Measurements from ENCODE around the gene TSHR. TPM values are rescaled to one million over a fixed set of nuclear protein-coding genes. Genes with fewer than 3 reads are reported as not detected.

The TSHR gene
- total RNA-seq, 4 donors from 2014 or later = 0.99 to 1.8 (median 1.1) TPM; not detected in 1

GRCh38 chr14:81095539-81095938 lies 140.1 kb downstream of the TSHR start:
- TF ChIP-seq, protein P1, sequence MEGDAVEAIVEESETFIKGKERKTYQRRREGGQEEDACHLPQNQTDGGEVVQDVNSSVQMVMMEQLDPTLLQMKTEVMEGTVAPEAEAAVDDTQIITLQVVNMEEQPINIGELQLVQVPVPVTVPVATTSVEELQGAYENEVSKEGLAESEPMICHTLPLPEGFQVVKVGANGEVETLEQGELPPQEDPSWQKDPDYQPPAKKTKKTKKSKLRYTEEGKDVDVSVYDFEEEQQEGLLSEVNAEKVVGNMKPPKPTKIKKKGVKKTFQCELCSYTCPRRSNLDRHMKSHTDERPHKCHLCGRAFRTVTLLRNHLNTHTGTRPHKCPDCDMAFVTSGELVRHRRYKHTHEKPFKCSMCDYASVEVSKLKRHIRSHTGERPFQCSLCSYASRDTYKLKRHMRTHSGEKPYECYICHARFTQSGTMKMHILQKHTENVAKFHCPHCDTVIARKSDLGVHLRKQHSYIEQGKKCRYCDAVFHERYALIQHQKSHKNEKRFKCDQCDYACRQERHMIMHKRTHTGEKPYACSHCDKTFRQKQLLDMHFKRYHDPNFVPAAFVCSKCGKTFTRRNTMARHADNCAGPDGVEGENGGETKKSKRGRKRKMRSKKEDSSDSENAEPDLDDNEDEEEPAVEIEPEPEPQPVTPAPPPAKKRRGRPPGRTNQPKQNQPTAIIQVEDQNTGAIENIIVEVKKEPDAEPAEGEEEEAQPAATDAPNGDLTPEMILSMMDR (IDR thresholded peaks at IDR 0.05) = no peak
- no peak for TF ChIP-seq POLR2A (IDR thresholded peaks at IDR 0.05)
- intact Hi-C loops (cut with DNase I; ENCODE audit: low total_unique reads) = no loop called here
- no peak for DNase-seq (ENCODE audit: low spot score in 2 of 2)
- H3K4me3 ChIP-seq (ENCODE audit: low read depth, poor library complexity, severe bottlenecking) = no peak overlapping the region
- 58 to 75% methylated on average over 2 of the region's 2 CpGs for WGBS, 2 donors

GRCh38 chr14:81096656-81097055 lies 141.2 kb downstream of the TSHR start:
- no peak overlapping the region for H3K4me3 ChIP-seq (ENCODE audit: low read depth, poor library complexity, severe bottlenecking)
- no peak for TF ChIP-seq POLR2A (IDR thresholded peaks at IDR 0.05)
- TF ChIP-seq, protein P1 (IDR thresholded peaks at IDR 0.05) = no peak
- WGBS, 2 donors = 88 to 90% methylated on average over 3 of the region's 3 CpGs
- intact Hi-C loops (cut with DNase I; ENCODE audit: low total_unique reads) = no loop called here
- no peak for DNase-seq (ENCODE audit: low spot score in 2 of 2)

DNA sequence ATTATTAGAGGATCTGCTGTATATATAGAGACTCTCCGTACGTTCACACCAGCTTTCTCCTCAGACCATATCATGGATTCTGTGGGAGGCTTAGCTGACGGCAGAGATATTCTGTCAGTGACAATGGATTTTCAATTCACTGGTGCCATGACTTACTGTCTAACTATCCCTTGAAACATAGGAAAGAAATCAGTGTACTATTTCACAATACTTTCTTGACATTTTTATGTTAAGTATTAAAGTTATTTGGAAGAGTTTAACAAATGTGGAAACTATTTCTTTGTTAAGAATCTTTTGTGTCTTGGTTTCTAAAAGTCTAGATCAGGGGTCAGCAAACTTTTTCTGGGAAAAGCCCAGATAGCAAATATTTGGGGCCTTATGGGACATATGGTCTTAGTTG lies 146.8 kb downstream of the TSHR start:
- no peak for DNase-seq (ENCODE audit: low spot score in 2 of 2)
- 81 to 93% methylated on average over 3 of the region's 3 CpGs for WGBS, 2 donors
- intact Hi-C loops (cut with DNase I; ENCODE audit: low total_unique reads) = no loop called here

DNA sequence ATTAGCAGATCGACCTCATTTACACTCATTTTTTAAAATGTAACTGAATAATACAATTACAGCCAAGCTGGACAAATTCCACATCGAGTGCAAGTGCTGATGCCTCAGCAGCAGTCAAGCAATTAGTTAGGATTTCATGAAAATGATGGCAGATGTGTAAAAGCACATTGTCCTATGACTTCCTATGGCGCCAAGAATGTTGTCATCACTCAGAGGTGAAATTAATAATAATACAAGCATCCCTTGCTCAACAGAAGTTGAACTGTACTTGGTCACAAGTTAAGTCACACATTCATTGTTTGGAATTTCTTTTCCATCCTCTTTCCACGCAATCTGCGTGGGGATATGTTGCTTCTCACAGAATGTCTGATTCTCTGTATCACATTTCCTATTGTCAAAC lies 148.0 kb downstream of the TSHR start:
- H3K4me3 ChIP-seq (ENCODE audit: low read depth, poor library complexity, severe bottlenecking) = no peak overlapping the region
- intact Hi-C loops (cut with DNase I; ENCODE audit: low total_unique reads) = no loop called here
- TF ChIP-seq POLR2A (IDR thresholded peaks at IDR 0.05) = no peak
- TF ChIP-seq, protein P1 (IDR thresholded peaks at IDR 0.05) = no peak
- 79 to 86% methylated on average over 5 of the region's 5 CpGs for WGBS, 2 donors
- DNase-seq (ENCODE audit: low spot score in 2 of 2) = no peak

More for the DNA sequence above, 146.8 kb downstream of the TSHR start:
- H3K4me3 ChIP-seq (ENCODE audit: low read depth, poor library complexity, severe bottlenecking) = no peak overlapping the region
- no peak for TF ChIP-seq POLR2A (IDR thresholded peaks at IDR 0.05)
- TF ChIP-seq, protein P1 (IDR thresholded peaks at IDR 0.05) = no peak

DNA sequence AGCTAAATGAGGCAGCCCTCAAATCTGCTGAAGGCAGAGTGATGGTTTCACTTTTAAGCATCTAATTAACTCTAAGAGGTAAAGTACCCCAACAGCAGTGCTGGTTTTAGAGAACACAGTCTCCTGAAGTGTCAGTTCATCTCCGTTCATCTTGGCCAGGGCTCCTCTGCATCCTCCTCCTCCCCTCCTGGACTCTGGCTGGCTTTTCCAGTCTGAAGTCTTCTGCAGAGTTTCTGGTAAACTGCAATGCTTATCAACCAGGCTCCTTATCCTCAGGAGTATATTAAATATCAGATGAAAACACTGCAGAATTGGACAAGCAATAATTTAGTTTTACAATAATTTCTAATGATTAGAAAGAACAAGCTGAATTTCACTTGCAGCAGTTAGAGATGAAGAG lies 150.0 kb downstream of the TSHR start:
- 64 to 78% methylated on average over 1 of the region's 1 CpG for WGBS, 2 donors

GRCh38 chr14:81105961-81106360 lies 150.5 kb downstream of the TSHR start:
- DNase-seq (ENCODE audit: low spot score in 2 of 2) = no peak
- intact Hi-C loops (cut with DNase I; ENCODE audit: low total_unique reads) = no loop called here
- no peak for TF ChIP-seq POLR2A (IDR thresholded peaks at IDR 0.05)
- TF ChIP-seq, protein P1 (IDR thresholded peaks at IDR 0.05) = no peak
- 66 to 86% methylated on average over 1 of the region's 1 CpG for WGBS, 2 donors
- no peak overlapping the region for H3K4me3 ChIP-seq (ENCODE audit: low read depth, poor library complexity, severe bottlenecking)

More for the DNA sequence above, 150.0 kb downstream of the TSHR start:
- no peak overlapping the region for H3K4me3 ChIP-seq (ENCODE audit: low read depth, poor library complexity, severe bottlenecking)
- intact Hi-C loops (cut with DNase I; ENCODE audit: low total_unique reads) = no loop called here
- no peak for DNase-seq (ENCODE audit: low spot score in 2 of 2)
- no peak for TF ChIP-seq POLR2A (IDR thresholded peaks at IDR 0.05)
- TF ChIP-seq, protein P1 (IDR thresholded peaks at IDR 0.05) = no peak
